Peyer's patch (tissue), 4 donors: Measurements from ENCODE around the gene C8A. TPM values are rescaled to one million over a fixed set of nuclear protein-coding genes. Genes with fewer than 3 reads are reported as not detected.

ENCODE experiments used
- DNase-seq, 3 donors: peaks; one replicate each; pipeline ENCODE4 v3.0.0-alpha.2; 2017 to 2019
- H3K27ac ChIP-seq, 4 donors: fragments of 200-600 bp; sonication (generic); one replicate each; pipeline ENCODE4 v1.5.1; 2016 to 2019
- H3K27me3 ChIP-seq, 2 donors: fragments of 200-600 bp; sonication (generic); one replicate each; pipeline ENCODE4 v1.5.1; 2019
- H3K36me3 ChIP-seq, 3 donors: fragments of 200-600 bp; sonication (generic); one replicate each; pipeline ENCODE4 v1.5.1; 2016 to 2019
- H3K4me1 ChIP-seq, 4 donors: fragments of 200-600 bp; sonication (generic); one replicate each; pipeline ENCODE4 v1.5.1; 2016 to 2019
- H3K4me3 ChIP-seq, 4 donors: fragments of 200-600 bp; sonication (generic); 1 replicate in 3 of 4; 2 replicates in 1 of 4; pipeline ENCODE4 v1.5.1; 2016 to 2019; ENCODE audit warnings: mild to moderate bottlenecking in 1 of 4
- H3K9me3 ChIP-seq, 4 donors: fragments of 200-600 bp; sonication (generic); one replicate each; pipeline ENCODE4 v1.5.1; 2016 to 2019; ENCODE audit warnings: mild to moderate bottlenecking in 1 of 4
- POLR2A ChIP-seq, 2 donors: fragments of 450-650 bp; IDR thresholded peaks; one replicate each; pipeline ENCODE4 v1.5.1; 2017; ENCODE audit warnings: antibody characterized with exemption in 2 of 2, mild to moderate bottlenecking in 2 of 2, moderate library complexity in 2 of 2
- total RNA-seq, 4 donors: library from RNA; depleted of rRNA; stranded (reverse); fragments of >200 nt; gene quantifications; one replicate each; pipeline ENCODE4 v1.1.0, GENCODE V29; 2016
- TF ChIP-seq, protein P1 (sequence below), 6 experiments: fragments of 450-650 bp in 4 of 6; fragments of 200-600 bp in 2 of 6; sonication (generic) in 1 of 6; IDR thresholded peaks; one replicate each; pipeline ENCODE4 v1.5.1; 2017 to 2019; ENCODE audit warnings: antibody characterized with exemption in 6 of 6, mild to moderate bottlenecking in 3 of 6, moderate library complexity in 1 of 6

C8A gene
- total RNA-seq, 4 donors from 2014 or later: not detected

DNA sequence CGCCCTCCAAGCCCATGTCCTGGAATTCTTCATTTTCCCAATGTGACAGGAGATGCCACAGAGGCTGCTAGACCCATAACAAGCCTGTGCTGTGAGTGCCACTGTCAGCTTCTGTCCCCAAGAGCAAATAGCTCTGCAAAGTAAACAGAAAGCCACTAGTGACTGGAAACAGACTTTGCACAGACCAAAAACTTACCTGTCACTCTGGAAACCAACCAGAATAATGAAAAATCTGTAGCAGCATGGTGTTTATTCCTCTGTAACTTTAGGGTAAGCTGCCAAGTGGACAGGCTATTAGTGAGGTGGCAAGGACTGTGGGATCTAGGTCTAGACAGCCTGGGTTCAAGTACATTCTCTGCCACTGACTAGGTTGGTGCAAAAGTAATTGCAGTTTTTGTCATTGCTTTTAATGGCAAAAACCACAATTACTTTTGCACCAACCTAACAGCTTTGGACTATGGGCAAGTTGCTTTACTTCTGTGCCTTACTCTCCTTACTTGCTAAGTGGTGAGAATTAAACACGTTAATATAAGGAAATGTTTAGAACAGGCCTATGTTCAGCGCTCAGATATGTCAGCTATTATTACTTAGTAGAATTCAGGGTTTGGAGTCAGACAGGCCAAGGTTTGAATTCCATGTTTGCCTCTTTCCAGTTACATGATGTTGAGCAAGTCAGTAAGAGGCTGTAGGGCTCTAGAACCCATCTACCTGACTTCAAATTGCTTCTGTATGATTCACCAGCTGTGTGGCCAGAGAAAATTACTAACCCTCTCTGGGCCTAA, 111.5 kb downstream of the C8A start, which contains the start of gene C8B:
Gene C8B, minus strand, starts transcription at position 100 of the 782 bp plus-strand sequence. Its CDS starts 67 bp downstream, at position 33.
- Histone ChIP-seq H3K9me3 (no peaks in the 10 kb centered on the region), H3K27ac (no peak within 1 kb of the TSS), H3K36me3 (no peaks in the 10 kb centered on the region), H3K27me3 (no peaks in the 10 kb centered on the region), H3K4me3 (peak within 1 kb of the TSS in 1 of 4 donors; percentile 31), H3K4me1 (no peaks in the 10 kb centered on the region)
- TF ChIP-seq, protein P1, sequence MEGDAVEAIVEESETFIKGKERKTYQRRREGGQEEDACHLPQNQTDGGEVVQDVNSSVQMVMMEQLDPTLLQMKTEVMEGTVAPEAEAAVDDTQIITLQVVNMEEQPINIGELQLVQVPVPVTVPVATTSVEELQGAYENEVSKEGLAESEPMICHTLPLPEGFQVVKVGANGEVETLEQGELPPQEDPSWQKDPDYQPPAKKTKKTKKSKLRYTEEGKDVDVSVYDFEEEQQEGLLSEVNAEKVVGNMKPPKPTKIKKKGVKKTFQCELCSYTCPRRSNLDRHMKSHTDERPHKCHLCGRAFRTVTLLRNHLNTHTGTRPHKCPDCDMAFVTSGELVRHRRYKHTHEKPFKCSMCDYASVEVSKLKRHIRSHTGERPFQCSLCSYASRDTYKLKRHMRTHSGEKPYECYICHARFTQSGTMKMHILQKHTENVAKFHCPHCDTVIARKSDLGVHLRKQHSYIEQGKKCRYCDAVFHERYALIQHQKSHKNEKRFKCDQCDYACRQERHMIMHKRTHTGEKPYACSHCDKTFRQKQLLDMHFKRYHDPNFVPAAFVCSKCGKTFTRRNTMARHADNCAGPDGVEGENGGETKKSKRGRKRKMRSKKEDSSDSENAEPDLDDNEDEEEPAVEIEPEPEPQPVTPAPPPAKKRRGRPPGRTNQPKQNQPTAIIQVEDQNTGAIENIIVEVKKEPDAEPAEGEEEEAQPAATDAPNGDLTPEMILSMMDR (IDR thresholded peaks at IDR 0.05): no peak
- no peak for TF ChIP-seq POLR2A (IDR thresholded peaks at IDR 0.05)
- DNase-seq: no peak

DNA sequence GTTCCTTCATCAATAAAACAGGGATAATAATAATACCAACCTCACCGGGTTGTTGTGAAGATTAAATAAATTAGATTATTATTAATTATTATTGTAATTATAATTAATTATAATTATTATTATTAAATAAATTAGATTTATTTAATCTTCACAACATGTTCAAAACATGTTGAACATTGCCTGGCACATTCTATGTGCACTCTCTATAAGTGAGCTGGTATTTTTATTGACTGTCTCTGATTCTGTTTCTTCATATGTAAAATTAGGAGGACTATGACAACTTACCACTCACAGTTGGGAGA, 112.1 kb downstream of the C8A start:
- no peak for DNase-seq
- H3K4me1 ChIP-seq: no peaks in the 10 kb centered on the region
- H3K4me3 ChIP-seq: no peak overlapping the region
- H3K36me3 ChIP-seq: no peaks in the 10 kb centered on the region
- H3K27me3 ChIP-seq: no peaks in the 10 kb centered on the region
- H3K9me3 ChIP-seq: no peaks in the 10 kb centered on the region
- no peak overlapping the region for H3K27ac ChIP-seq
- TF ChIP-seq POLR2A (IDR thresholded peaks at IDR 0.05): no peak

DNA sequence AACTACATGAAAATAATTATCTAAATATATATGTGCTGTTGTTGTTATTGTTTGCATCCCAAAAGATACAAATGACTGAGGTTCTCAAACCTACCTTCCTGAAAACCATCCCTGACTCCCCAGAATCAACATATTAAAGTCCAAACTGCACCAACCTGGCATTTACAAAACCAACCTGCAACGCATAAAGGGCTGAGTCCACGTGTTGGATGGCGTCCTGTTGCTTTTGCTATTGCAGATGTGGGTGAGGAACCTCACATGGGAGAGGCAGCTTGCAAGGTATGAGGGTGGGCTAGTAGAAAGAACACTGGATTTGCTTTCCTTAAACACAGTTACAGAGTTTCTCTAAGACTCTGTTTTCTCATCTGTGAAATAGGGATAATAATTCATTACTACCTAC, 112.8 kb downstream of the C8A start:
- Histone ChIP-seq H3K36me3 (no peaks in the 10 kb centered on the region), H3K27ac (no peak overlapping the region), H3K27me3 (no peaks in the 10 kb centered on the region), H3K4me1 (no peaks in the 10 kb centered on the region), H3K9me3 (no peaks in the 10 kb centered on the region), H3K4me3 (no peak overlapping the region)
- TF ChIP-seq, protein P1 (IDR thresholded peaks at IDR 0.05): no peak
- no peak for TF ChIP-seq POLR2A (IDR thresholded peaks at IDR 0.05)
- no peak for DNase-seq

Other genes starting within 250 kb of the C8A start
- gene PRKAA2, start 209.5 kb upstream of the C8A start, total RNA-seq: 1 to 10 TPM in 3 of 4 donors, under 1 TPM in 1; 0.53 to 2.4 (median 1.4) TPM
- 10 to 100 TPM in 2 of 4 donors, 1 to 10 TPM in 2; 4.1 to 10.2 (median 8.4) TPM for gene FYB2, start 35.4 kb upstream of the C8A start, total RNA-seq
- not detected for gene C8B, start 111.2 kb downstream of the C8A start, total RNA-seq